CD4-positive, alpha-beta T cell treated with Interleukin-10 for 1 hour (primary cell): Measurements from ENCODE around the gene EXOC4.
"Not testable (repeated sequence)": the region's sequence is repeated elsewhere in the genome, so short reads cannot be mapped to it uniquely, and the experiment has no call there.

Source experiments
- DNase-seq: peaks from one replicate; pipeline ENCODE4 v3.0.0-alpha.2; 2020

The EXOC4 gene

GRCh38 chr7:133773601-133774000 is 520.7 kb downstream of the EXOC4 start:
- DNase-seq, result no peak

- no peak for DNase-seq
These were observed 522.3 kb downstream of the EXOC4 start for GRCh38 chr7:133775201-133775600.

GRCh38 chr7:133776266-133776665 is 523.4 kb downstream of the EXOC4 start:
- DNase-seq, result no peak

GRCh38 chr7:133777701-133778100 is 524.8 kb downstream of the EXOC4 start:
- no peak for DNase-seq

- DNase-seq, result no peak
These were observed 525.6 kb downstream of the EXOC4 start for GRCh38 chr7:133778472-133778871.

- DNase-seq, result not testable (repeated sequence)
These were observed 526.7 kb downstream of the EXOC4 start for GRCh38 chr7:133779538-133779937.

GRCh38 chr7:133780912-133781311 is 528.0 kb downstream of the EXOC4 start:
- no peak for DNase-seq

- no peak for DNase-seq
These were observed 528.7 kb downstream of the EXOC4 start for GRCh38 chr7:133781486-133782090.

GRCh38 chr7:133782470-133782869 is 529.6 kb downstream of the EXOC4 start:
- no peak for DNase-seq

GRCh38 chr7:133783276-133783675 is 530.4 kb downstream of the EXOC4 start:
- DNase-seq, result no peak

GRCh38 chr7:133784486-133785001 is 531.7 kb downstream of the EXOC4 start:
- DNase-seq, result no peak

GRCh38 chr7:133786401-133786937 is 533.6 kb downstream of the EXOC4 start:
- no peak for DNase-seq

GRCh38 chr7:133789974-133790373 is 537.1 kb downstream of the EXOC4 start:
- DNase-seq, result no peak

GRCh38 chr7:133790911-133791310 is 538.0 kb downstream of the EXOC4 start:
- no peak for DNase-seq

GRCh38 chr7:133794479-133794878 is 541.6 kb downstream of the EXOC4 start:
- DNase-seq, result no peak

- no peak for DNase-seq
These were observed 542.3 kb downstream of the EXOC4 start for GRCh38 chr7:133795068-133795665.

GRCh38 chr7:133796782-133797745 is 544.2 kb downstream of the EXOC4 start:
- DNase-seq, result no peak

GRCh38 chr7:133797818-133798520 is 545.1 kb downstream of the EXOC4 start:
- DNase-seq, result no peak

GRCh38 chr7:133801341-133801740 is 548.5 kb downstream of the EXOC4 start:
- no peak for DNase-seq

GRCh38 chr7:133804127-133804526 is 551.2 kb downstream of the EXOC4 start:
- no peak for DNase-seq

GRCh38 chr7:133805426-133805825 is 552.5 kb downstream of the EXOC4 start:
- no peak for DNase-seq

- no peak for DNase-seq
These were observed 555.0 kb downstream of the EXOC4 start for GRCh38 chr7:133807624-133808492.
